Kidney (tissue), 14 donors: ENCODE data around the gene PAXX. TPM values are rescaled to one million over a fixed set of nuclear protein-coding genes. Genes with fewer than 3 reads are reported as not detected.

Experiments used
- DNase-seq, 5 donors: peaks; one replicate each; pipeline ENCODE4 v3.0.0-alpha.2; 2013 to 2020
- FAIRE-seq: peaks from 2 replicates; lab custom pipeline; 2012; peaks lifted over from hg19 to GRCh38; lab: Jason Lieb, UNC
- H3K27ac ChIP-seq, 2 donors: one replicate each; pipeline ENCODE4 v1.7.0; 2013; ENCODE audit warnings: low read depth in 2 of 2, low read length in 2 of 2, inconsistent platforms in 1 of 2
- H3K27me3 ChIP-seq: one replicate; pipeline ENCODE4 v1.7.1; 2013; ENCODE audit warnings: low read length, inconsistent platforms; ENCODE audit not compliant: control insufficient read depth, insufficient read depth
- H3K36me3 ChIP-seq, 3 donors: one replicate each; pipeline versions ENCODE4 v1.7.0 to v1.7.1; 2013; ENCODE audit warnings: low read length in 3 of 3, control low read depth in 1 of 3, inconsistent platforms in 1 of 3; ENCODE audit not compliant: insufficient read depth in 3 of 3, control insufficient read depth in 2 of 3
- H3K4me1 ChIP-seq, 3 donors: one replicate each; pipeline versions ENCODE4 v1.7.0 to v1.7.1; 2013; ENCODE audit warnings: low read length in 3 of 3, inconsistent platforms in 1 of 3, low read depth in 1 of 3; ENCODE audit not compliant: control insufficient read depth in 2 of 3, insufficient read depth in 2 of 3
- H3K4me3 ChIP-seq, 3 donors: one replicate each; pipeline versions ENCODE4 v1.7.0 to v1.8.1; 2013; ENCODE audit warnings: low read length in 3 of 3, control low read depth in 1 of 3, inconsistent platforms in 1 of 3
- H3K9ac ChIP-seq, 3 donors: one replicate each; pipeline versions ENCODE4 v1.7.0 to v1.7.1; 2013; ENCODE audit warnings: low read length in 3 of 3, control low read depth in 1 of 3, inconsistent platforms in 1 of 3
- H3K9me3 ChIP-seq, 3 donors: one replicate each; pipeline versions ENCODE4 v1.7.0 to v1.7.1; 2013; ENCODE audit warnings: low read length in 3 of 3, control low read depth in 1 of 3, inconsistent platforms in 1 of 3; ENCODE audit not compliant: control insufficient read depth in 2 of 3, insufficient read depth in 1 of 3
- intact Hi-C: fragments of 100-400 bp; cut with DNase I; formaldehyde crosslinking; loops from one replicate; pipeline ENCODE4 v1.11.1; 2022
- polyA plus RNA-seq: library from polyadenylated mRNA; stranded (reverse); fragments of 350-450 nt; fragmentation: Illumina TruSeq; extraction: RNeasy Lipid Tissue Mini Kit (QIAGEN cat#74804); gene quantifications from one replicate; pipeline ENCODE4 v1.2.3, GENCODE V29; 2014; ENCODE audit warnings: low read depth, low replicate concordance; ENCODE audit not compliant: insufficient read depth
- total RNA-seq: library from RNA; stranded (reverse); fragmentation: NEBNext Ultra II Directional; extraction: Animal tissue kit (Norgen Biotek cat#: 25700); gene quantifications from one replicate; pipeline ENCODE4 v1.2.1, GENCODE V29; 2021
- TF ChIP-seq, protein P1 (sequence below): IDR thresholded peaks from 3 replicates; pipeline ENCODE4 v1.5.1; 2012; ENCODE audit warnings: mild to moderate bottlenecking, moderate library complexity, borderline replicate concordance; ENCODE audit not compliant: insufficient read depth; ENCODE audit errors: extremely low read depth
- donor health status: control.
- donor health status: control.
- donor health status: control.
- donor health status: control.
- donor health status: control.
- donor health status: DM: yes; HTN: yes; CAD: no.
- donor health status: Normal renal cell carcinoma (clear cell type).

The PAXX gene
- total and polyA plus RNA-seq, 2 donors from 2014 or later = 54.2 to 80.9 TPM

DNA sequence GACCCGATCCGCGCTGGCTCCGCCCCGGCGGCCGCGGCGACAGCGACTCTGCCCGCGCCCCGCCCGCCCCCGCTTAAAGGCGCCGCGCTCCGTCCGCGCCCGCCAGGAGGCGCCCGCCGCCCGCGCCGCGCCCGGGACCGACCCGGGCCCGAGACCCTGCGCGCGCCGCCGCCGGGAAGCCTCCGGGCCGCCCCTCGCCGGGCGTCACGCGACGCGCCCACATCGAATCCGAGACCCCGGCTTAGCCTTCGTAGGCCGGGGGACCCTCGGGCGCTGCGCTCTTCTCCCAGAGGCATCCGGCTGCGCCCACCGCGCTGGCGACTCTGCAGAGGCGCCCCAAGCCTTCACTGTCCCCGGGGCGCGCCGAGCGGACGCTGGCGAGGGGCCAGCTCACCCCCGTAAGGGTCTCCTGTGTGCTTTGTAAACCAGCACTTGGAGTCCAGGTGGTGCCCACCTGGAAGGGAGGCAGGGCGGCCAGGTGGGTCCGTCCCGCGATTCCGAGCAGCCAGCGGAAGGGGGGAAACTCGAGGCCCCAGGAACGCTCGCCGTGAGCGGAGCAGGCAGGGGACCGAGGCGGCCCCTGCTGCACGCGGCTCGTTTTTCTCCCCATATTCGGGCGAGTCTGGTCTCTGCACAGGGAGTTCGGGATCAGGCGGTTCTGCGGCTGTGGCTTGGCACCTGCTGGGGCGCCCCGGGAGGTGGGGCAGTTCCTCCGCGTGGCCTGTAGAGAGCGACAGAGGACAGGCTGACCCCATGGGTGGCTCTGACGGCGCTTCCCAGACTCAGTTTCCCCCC is 36.2 kb downstream of the PAXX start:
- peak in 4 of 5 donors; percentile 61 to 84 (median 74) for DNase-seq
- Histone ChIP-seq H3K36me3 (no peaks in the 10 kb centered on the region), H3K4me3 (peak overlapping the region in 2 of 3 donors; percentile 38 to 57), H3K9ac (peak overlapping the region in 2 of 3 donors; percentile 61 to 69), H3K27me3 (no peaks in the 10 kb centered on the region), H3K9me3 (no peaks in the 10 kb centered on the region), H3K27ac (peak overlapping the region in 1 of 2 donors; percentile 11), H3K4me1 (peaks cover 0 to 39% (median 20%) of the 10 kb centered on the region in 3 donors)
- intact Hi-C loops = loop anchor here (10.0 kb wide), 1 partner anchor 74 kb away; the partner anchor contains the start of gene LCN12
- FAIRE-seq = no peak
- TF ChIP-seq, protein P1, sequence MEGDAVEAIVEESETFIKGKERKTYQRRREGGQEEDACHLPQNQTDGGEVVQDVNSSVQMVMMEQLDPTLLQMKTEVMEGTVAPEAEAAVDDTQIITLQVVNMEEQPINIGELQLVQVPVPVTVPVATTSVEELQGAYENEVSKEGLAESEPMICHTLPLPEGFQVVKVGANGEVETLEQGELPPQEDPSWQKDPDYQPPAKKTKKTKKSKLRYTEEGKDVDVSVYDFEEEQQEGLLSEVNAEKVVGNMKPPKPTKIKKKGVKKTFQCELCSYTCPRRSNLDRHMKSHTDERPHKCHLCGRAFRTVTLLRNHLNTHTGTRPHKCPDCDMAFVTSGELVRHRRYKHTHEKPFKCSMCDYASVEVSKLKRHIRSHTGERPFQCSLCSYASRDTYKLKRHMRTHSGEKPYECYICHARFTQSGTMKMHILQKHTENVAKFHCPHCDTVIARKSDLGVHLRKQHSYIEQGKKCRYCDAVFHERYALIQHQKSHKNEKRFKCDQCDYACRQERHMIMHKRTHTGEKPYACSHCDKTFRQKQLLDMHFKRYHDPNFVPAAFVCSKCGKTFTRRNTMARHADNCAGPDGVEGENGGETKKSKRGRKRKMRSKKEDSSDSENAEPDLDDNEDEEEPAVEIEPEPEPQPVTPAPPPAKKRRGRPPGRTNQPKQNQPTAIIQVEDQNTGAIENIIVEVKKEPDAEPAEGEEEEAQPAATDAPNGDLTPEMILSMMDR = peak; percentile 55

DNA sequence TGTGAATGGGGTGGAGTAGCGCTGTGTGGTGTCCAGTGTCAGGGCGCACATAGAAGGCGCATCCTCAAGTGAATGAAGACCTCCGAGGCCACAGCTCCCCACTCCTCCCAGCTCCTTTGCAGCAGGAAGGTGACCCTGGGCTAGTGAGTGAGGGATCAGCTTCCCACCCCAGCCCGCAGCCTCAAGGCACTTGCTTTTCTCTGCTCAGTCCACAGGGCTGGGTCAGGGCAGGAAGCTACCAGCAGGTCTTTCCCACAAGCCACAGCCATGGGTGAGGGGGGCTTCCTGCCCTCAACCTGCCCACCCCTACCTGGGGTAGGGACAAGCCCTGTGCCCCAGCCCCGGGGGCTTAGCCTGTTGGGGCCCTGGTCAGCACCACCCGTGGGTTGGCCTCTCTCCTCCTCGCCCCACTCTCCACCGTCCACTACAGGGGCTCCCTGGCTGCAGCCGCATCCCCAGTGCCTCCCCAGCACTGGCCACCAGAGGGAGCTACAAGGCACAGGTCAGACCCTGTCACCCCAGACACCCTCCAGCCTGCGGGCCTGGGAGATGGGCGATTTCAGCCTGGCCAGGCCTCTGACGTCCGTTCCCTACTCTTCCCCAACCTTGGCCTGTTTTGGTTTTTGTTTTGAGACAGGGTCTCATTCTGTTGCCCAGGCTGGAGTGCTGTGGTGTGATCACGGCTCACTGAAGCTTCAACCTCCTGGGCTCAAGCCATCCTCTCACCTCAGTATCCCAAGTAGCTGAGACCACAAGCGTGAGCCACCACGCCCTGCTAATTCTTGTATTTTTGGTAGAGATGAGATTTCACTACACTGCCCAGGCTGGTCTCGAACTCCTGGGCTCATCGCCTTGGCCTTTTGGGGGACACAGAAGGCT is 37.1 kb downstream of the PAXX start:
- no peaks in the 10 kb centered on the region for H3K27me3 ChIP-seq
- TF ChIP-seq, protein P1 = peak; percentile 76
- intact Hi-C loops = loop anchor here (10.0 kb wide), 1 partner anchor 74 kb away; the partner anchor contains the start of gene LCN12
- H3K27ac ChIP-seq = no peak overlapping the region
- FAIRE-seq (no peak), DNase-seq (peak; percentile 58 to 91 (median 70))
- H3K36me3 ChIP-seq = no peaks in the 10 kb centered on the region
- H3K9me3 ChIP-seq = no peaks in the 10 kb centered on the region
- H3K9ac ChIP-seq = no peak overlapping the region
- H3K4me1 ChIP-seq = peaks cover 0 to 39% (median 20%) of the 10 kb centered on the region in 3 donors
- peak overlapping the region in 1 of 3 donors; percentile 57 for H3K4me3 ChIP-seq

DNA sequence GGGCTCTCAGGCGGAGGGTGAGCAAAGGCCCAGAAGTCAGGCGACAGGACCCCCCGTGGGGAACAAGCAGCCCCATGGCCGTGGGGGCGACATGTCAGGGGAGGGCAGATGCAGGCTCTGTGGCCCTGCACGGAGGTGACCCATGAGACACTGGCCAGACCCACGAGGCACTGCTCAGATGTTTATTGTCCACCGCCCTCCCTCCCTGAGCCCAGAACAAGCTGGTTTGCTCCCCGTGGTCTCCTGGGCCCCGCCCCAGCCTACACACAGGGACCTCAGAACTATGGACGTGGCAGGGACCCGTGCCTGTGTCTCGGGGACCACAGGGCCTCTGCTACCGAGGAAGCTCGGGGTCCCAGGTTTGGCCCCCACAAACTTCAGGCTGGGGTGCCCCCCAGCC is 37.8 kb downstream of the PAXX start:
- no peak overlapping the region for H3K9ac ChIP-seq
- no peaks in the 10 kb centered on the region for H3K27me3 ChIP-seq
- H3K4me1 ChIP-seq = peaks cover 0 to 40% (median 20%) of the 10 kb centered on the region in 3 donors
- TF ChIP-seq, protein P1 = no peak
- FAIRE-seq (no peak), DNase-seq (no peak)
- no peaks in the 10 kb centered on the region for H3K36me3 ChIP-seq
- H3K9me3 ChIP-seq = no peaks in the 10 kb centered on the region
- no peak overlapping the region for H3K27ac ChIP-seq
- intact Hi-C loops = loop anchor here (10.0 kb wide), 1 partner anchor 245 kb away; no protein-coding TSS in a partner anchor
- H3K4me3 ChIP-seq = no peak overlapping the region
